Pons (tissue), 1 donor: ENCODE measurements around the gene CCNI.
"Not testable (repeated sequence)": the region's sequence is repeated elsewhere in the genome, so short reads cannot be mapped to it uniquely, and the experiment has no call there.

Source experiments
- DNase-seq: peaks from one replicate; pipeline ENCODE4 v3.0.0-alpha.2; 2016; ENCODE audit warnings: low spot score

CCNI gene, protein sequence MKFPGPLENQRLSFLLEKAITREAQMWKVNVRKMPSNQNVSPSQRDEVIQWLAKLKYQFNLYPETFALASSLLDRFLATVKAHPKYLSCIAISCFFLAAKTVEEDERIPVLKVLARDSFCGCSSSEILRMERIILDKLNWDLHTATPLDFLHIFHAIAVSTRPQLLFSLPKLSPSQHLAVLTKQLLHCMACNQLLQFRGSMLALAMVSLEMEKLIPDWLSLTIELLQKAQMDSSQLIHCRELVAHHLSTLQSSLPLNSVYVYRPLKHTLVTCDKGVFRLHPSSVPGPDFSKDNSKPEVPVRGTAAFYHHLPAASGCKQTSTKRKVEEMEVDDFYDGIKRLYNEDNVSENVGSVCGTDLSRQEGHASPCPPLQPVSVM

GRCh38 chr4:77075869-77076799 lies at the start of gene CCNI:
Gene CCNI, minus strand, starts transcription at chr4:77075989. Its CDS starts 9,627 bp downstream, at chr4:77066362.
- peak; percentile 96 for DNase-seq

- DNase-seq: no peak
These were observed 48.8 kb upstream of the CCNI start for GRCh38 chr4:77124576-77124975.

GRCh38 chr4:77123411-77123810 lies 47.6 kb upstream of the CCNI start:
- DNase-seq: peak; percentile 39

DNA sequence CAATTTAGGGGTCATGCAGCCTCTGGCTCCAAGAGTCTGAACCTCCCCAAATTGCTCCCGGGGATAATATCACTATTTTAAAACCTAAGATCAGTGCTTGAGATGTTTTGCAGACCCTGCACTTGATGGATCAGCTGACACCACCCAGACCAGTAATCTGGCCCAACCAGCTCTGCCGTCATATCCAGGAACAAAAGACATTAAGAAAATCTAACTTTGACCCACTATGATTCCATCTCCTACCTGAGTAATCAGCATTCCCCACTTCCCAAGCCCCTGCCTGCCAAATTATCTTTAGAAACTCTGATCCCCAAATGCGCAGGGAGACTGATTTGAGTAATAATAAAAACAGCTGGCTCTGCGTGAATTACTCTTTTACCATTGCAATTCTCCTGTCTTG lies 46.9 kb upstream of the CCNI start:
- DNase-seq: no peak

GRCh38 chr4:77121736-77122240 lies 46.0 kb upstream of the CCNI start:
- DNase-seq: no peak

DNA sequence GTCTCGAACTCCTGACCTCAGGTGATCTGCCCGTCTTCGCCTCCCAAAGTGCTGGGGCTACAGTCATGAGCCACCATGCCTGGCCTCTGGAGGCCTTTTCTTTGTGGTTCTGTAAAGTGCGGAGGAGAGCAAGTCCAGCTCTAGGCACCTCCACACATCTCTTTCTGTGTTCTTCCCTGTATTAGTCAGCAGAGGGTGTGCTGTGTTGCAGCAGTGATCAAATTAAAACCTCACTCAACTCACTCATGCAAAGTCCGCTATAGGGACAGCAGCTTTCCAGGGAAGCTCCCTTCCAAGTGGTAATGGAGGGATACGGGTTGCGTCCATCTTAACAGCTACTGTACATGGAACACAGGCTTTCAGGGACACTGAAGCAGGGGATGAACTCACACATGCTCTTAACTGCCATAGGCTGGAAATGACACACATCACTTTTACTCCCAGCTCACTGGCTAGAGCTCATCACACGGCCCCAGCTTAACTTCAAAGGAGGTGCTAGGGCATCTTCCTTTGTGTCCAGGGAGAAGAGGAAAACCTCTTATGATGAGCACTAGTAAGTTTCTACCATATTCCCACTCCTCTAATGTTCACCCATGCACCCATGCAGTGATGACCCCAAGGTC lies 45.2 kb upstream of the CCNI start:
- DNase-seq: no peak

GRCh38 chr4:77117721-77118120 lies 41.9 kb upstream of the CCNI start:
- DNase-seq: no peak

DNA sequence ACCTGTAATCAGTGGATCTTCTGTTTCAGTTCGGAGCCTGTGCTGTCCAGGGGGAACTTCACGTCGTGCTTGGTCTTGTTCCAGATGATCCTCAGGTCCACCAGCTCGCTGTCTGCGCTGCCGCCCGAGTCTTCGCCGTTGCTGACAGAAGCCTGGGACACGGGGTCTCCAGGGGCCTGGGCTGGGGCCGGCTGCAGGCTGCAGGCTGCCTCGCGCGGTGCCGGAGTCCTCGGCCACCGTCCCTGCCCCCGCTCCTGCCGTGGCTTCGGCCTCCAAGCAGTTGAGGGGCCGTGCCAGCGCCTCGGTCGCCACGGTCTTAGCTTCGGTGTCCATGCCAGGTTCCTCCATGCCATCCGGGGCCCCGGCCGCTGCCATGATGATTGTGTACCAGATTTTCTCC lies 37.3 kb upstream of the CCNI start:
- no peak for DNase-seq

- DNase-seq: no peak
These were observed 34.9 kb upstream of the CCNI start for GRCh38 chr4:77110730-77111129.

GRCh38 chr4:77104791-77105540 lies 29.2 kb upstream of the CCNI start:
- no peak for DNase-seq

DNA sequence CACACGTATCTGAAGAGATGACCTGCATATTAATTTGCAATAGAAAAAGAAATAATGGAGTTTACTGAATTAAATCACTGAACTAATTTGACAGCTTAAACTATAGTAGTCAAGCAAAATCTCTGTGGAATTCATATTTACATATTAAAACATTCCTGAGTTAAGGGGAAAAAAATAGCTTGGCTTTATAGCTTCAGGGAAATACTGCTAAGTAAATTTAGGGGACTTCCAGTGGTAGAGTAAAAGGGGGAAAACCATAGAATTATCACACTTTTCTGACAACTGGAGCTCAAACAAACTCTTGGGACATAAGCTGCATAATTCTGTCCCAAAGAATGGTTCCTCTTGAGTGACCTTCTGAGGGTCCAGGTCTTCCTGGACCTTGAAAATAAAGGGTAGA lies 28.6 kb upstream of the CCNI start:
- DNase-seq: no peak

- DNase-seq: no peak
These were observed 24.4 kb upstream of the CCNI start for GRCh38 chr4:77100234-77100633.

- DNase-seq: no peak
These were observed 21.8 kb upstream of the CCNI start for GRCh38 chr4:77097611-77098010.

- DNase-seq: peak; percentile 83
These were observed 19.5 kb upstream of the CCNI start for GRCh38 chr4:77095101-77095821.

DNA sequence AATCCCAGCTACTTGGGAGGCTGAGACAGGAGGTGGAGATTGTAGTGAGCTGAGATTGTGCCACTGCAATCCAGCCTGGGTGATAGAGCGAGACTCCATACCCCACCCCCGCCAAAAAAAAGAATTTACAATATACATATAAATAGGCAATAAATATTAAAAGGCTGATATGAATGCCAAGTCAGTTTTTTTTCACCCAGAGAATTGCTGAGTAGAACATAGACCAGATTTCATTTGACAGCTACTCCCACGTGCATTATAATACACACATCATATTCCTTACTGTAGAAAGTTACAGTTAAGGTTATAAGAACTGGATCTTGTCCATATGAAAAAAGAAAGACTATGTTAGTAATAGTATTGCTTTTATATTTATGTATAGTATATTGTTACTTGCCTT lies 18.7 kb upstream of the CCNI start:
- no peak for DNase-seq

GRCh38 chr4:77093401-77093800 lies 17.6 kb upstream of the CCNI start:
- no peak for DNase-seq

- DNase-seq: no peak
These were observed 17.2 kb upstream of the CCNI start for GRCh38 chr4:77092975-77093374.

DNA sequence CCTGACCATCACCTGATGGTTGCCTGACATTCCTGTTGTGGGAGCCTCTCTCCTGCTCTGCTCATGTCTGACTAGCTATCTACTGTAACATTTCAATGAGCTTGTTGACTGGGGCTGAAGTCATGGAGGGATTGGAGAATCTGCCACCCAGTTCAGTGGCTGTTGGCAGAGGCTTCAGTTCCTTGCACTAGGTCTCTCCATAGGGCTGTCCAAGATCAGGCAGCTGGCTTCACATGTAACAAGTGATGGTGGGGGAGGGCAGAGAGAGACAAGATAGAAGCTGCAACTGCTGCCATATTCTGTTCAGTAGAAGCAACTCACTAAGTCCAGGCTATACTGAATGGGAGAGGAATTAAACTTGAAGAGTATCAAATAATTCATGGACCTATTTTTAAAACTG lies 14.1 kb upstream of the CCNI start:
- no peak for DNase-seq

GRCh38 chr4:77087027-77087426 lies 11.2 kb upstream of the CCNI start:
- DNase-seq: not testable (repeated sequence)

DNA sequence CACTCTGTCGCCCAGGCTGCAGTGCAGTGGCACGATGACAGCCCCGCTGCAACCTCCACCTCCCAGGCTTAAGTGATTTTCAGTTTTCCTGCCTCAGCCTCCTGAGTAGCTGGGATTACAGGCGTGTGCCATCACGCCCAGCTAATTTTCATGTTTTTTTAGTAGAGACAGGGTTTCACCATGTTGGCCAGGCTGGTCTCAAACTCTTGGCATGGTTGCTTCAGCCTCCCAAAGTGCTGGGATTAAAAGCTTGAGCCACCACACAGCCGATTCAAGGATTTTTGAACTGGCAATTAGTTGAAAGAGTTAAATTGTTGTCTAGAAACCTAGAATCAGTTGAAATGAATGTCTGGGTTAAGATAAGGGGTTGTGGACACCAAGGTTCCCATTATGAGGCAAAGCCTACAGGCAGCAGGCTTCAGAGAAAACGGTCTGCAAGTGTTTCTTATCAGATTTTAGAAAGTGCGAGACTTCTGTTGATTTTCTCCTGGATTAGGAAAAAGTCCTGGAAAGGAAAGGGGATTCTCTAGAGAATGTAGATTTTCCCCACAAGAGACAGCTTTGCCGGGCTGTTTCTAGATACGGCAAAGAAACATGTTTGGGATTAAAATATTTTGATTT lies 8.3 kb upstream of the CCNI start:
- DNase-seq: no peak
